C4-2B (cell line): Measurements from ENCODE around the gene LRRC3.

Experiments used
- H3K27ac ChIP-seq: fragments of 450-650 bp; 2 replicates; pipeline ENCODE4 v1.5.1; 2017
- ZFX ChIP-seq: fragments of 450-650 bp; IDR thresholded peaks from 2 replicates; pipeline ENCODE4 v1.6.1; 2017
- TF ChIP-seq, protein P1 (sequence below): fragments of 450-650 bp; conservative IDR thresholded peaks from 2 replicates; pipeline ENCODE4 v1.5.1; 2017; ENCODE audit warnings: mild to moderate bottlenecking

LRRC3 gene

GRCh38 chr21:44485254-44485793, 30.0 kb downstream of the LRRC3 start:
- no peak for TF ChIP-seq ZFX
- TF ChIP-seq, protein P1, sequence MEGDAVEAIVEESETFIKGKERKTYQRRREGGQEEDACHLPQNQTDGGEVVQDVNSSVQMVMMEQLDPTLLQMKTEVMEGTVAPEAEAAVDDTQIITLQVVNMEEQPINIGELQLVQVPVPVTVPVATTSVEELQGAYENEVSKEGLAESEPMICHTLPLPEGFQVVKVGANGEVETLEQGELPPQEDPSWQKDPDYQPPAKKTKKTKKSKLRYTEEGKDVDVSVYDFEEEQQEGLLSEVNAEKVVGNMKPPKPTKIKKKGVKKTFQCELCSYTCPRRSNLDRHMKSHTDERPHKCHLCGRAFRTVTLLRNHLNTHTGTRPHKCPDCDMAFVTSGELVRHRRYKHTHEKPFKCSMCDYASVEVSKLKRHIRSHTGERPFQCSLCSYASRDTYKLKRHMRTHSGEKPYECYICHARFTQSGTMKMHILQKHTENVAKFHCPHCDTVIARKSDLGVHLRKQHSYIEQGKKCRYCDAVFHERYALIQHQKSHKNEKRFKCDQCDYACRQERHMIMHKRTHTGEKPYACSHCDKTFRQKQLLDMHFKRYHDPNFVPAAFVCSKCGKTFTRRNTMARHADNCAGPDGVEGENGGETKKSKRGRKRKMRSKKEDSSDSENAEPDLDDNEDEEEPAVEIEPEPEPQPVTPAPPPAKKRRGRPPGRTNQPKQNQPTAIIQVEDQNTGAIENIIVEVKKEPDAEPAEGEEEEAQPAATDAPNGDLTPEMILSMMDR, result no peak
- no peak overlapping the region for H3K27ac ChIP-seq

DNA sequence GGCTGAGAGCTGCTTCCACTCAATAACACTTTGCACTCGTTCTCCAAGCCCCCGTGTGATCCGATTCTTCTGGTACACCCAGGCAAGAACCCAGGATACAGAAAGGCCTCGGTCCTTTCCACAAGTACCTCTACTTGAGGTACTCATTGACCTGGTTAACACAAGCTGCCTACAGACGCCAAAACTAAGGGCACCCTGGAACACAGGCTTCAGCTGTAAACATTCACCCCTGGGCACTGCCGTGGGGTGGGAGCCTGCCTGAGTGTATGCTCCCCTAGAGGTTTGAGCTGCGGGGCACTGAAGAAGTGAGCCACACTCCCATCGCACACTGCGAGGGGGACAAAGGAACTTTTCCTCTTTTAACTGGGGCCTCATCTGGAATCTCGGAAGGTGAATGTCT, 30.5 kb downstream of the LRRC3 start:
- H3K27ac ChIP-seq, result no peak overlapping the region
- TF ChIP-seq, protein P1, result no peak
- no peak for TF ChIP-seq ZFX

GRCh38 chr21:44486302-44486701, 31.0 kb downstream of the LRRC3 start:
- TF ChIP-seq, protein P1, result no peak
- TF ChIP-seq ZFX, result no peak
- H3K27ac ChIP-seq, result no peak overlapping the region

DNA sequence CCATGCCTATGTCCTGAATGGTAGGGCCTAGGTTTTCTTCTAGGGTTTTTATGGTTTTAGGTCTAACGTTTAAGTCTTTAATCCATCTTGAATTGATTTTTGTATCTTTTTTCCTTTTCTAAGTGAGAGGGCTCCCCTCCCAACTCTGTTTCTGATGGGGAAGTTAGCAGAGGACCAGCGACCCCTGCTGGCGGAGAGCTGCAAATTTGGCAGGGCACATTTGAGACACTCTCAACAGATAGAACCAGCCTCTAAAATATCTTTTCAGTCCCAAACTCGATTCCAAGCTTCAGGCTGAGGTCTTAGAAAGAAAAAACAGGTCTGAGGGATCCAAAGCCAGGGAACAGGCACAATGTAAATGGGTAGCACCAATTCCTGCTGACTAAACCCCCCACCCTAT, 32.5 kb downstream of the LRRC3 start:
- H3K27ac ChIP-seq, result no peak overlapping the region
- TF ChIP-seq, protein P1, result peak; percentile 82
- TF ChIP-seq ZFX, result no peak

- no peak overlapping the region for H3K27ac ChIP-seq
These were observed 34.7 kb downstream of the LRRC3 start for GRCh38 chr21:44489962-44490361.

GRCh38 chr21:44490405-44490804, 35.1 kb downstream of the LRRC3 start:
- no peak overlapping the region for H3K27ac ChIP-seq
- TF ChIP-seq, protein P1, result no peak

More at GRCh38 chr21:44489962-44490361, 34.7 kb downstream of the LRRC3 start:
- no peak for TF ChIP-seq ZFX
- TF ChIP-seq, protein P1, result peak; percentile 48

- no peak overlapping the region for H3K27ac ChIP-seq
- TF ChIP-seq ZFX, result no peak
- TF ChIP-seq, protein P1, result no peak
These were observed 35.5 kb downstream of the LRRC3 start for GRCh38 chr21:44490816-44491215.
